HEK293 (cell line): ENCODE results near the gene PPM1J.
A peak's percentile ranks its signal among the peaks of the same experiment; 100 is the strongest.

ENCODE experiments used
- KLF1 ChIP-seq: fragments of 450-650 bp; formaldehyde crosslinking; IDR thresholded peaks from 2 replicates; pipeline ENCODE4 v1.5.1; 2016; ENCODE audit warnings: missing biosample characterization, missing genetic modification characterization
- PRDM1 ChIP-seq: fragments of 450-650 bp; formaldehyde crosslinking; IDR thresholded peaks from 2 replicates; pipeline ENCODE4; 2016; ENCODE audit warnings: missing biosample characterization, missing genetic modification characterization
- RBAK ChIP-seq: fragments of 450-650 bp; formaldehyde crosslinking; IDR thresholded peaks from 2 replicates; pipeline ENCODE4 v1.5.1; 2016; ENCODE audit warnings: missing biosample characterization, missing genetic modification characterization
- TRIM28 ChIP-seq: IDR thresholded peaks from 2 replicates; pipeline ENCODE4 v1.6.1; 2011; ENCODE audit warnings: low read length, control low read depth, borderline replicate concordance
- ZEB2 ChIP-seq: fragments of 450-650 bp; formaldehyde crosslinking; IDR thresholded peaks from 2 replicates; pipeline ENCODE4 v1.5.1; 2016; ENCODE audit warnings: missing biosample characterization, missing genetic modification characterization
- ZNF114 ChIP-seq: fragments of 450-650 bp; formaldehyde crosslinking; IDR thresholded peaks from 2 replicates; pipeline ENCODE4 v1.5.0; 2017; ENCODE audit warnings: missing biosample characterization, missing genetic modification characterization
- ZNF19 ChIP-seq: fragments of 450-650 bp; formaldehyde crosslinking; IDR thresholded peaks from 2 replicates; pipeline ENCODE4; 2016; ENCODE audit warnings: missing biosample characterization, missing genetic modification characterization, low read depth
- ZNF214 ChIP-seq: fragments of 450-650 bp; formaldehyde crosslinking; IDR thresholded peaks from 2 replicates; pipeline ENCODE4 v1.5.1; 2017; ENCODE audit warnings: missing biosample characterization, mild to moderate bottlenecking, missing genetic modification characterization, borderline replicate concordance
- ZNF510 ChIP-seq: fragments of 450-650 bp; formaldehyde crosslinking; IDR thresholded peaks from 2 replicates; pipeline ENCODE4 v1.5.1; 2018; ENCODE audit warnings: mild to moderate bottlenecking, missing genetic modification characterization, missing biosample characterization; ENCODE audit not compliant: insufficient replicate concordance
- ZNF544 ChIP-seq: fragments of 450-650 bp; formaldehyde crosslinking; IDR thresholded peaks from 2 replicates; pipeline ENCODE4 v1.5.0; 2017; ENCODE audit warnings: missing biosample characterization, missing genetic modification characterization
- ZNF626 ChIP-seq: fragments of 450-650 bp; sonication (Bioruptor Pico); formaldehyde crosslinking; IDR thresholded peaks from 2 replicates; pipeline ENCODE4 v1.5.1; 2018; ENCODE audit warnings: missing biosample characterization, missing genetic modification characterization, inconsistent platforms
- ZNF629 ChIP-seq: fragments of 450-650 bp; formaldehyde crosslinking; IDR thresholded peaks from 2 replicates; pipeline ENCODE4 v1.5.1; 2017; ENCODE audit warnings: missing biosample characterization, missing genetic modification characterization
- ZNF670 ChIP-seq: fragments of 450-650 bp; formaldehyde crosslinking; IDR thresholded peaks from 2 replicates; pipeline ENCODE4 v1.5.1; 2016; ENCODE audit warnings: missing biosample characterization, missing genetic modification characterization, low read depth
- ZNF791 ChIP-seq: fragments of 450-650 bp; formaldehyde crosslinking; IDR thresholded peaks from 2 replicates; pipeline ENCODE4 v1.5.1; 2016; ENCODE audit warnings: missing biosample characterization, missing genetic modification characterization
- TF ChIP-seq, protein P1 (sequence below): fragments of 450-650 bp; formaldehyde crosslinking; IDR thresholded peaks from 2 replicates; pipeline ENCODE4 v1.5.1; 2016; ENCODE audit warnings: missing biosample characterization, missing genetic modification characterization, borderline replicate concordance
- TF ChIP-seq, protein P2 (sequence below): fragments of 450-650 bp; formaldehyde crosslinking; IDR thresholded peaks from 2 replicates; pipeline ENCODE4 v1.5.1; 2017; ENCODE audit warnings: missing biosample characterization, missing genetic modification characterization
- TF ChIP-seq, protein P3 (sequence below): fragments of 450-650 bp; formaldehyde crosslinking; IDR thresholded peaks from 2 replicates; pipeline ENCODE4 v1.5.1; 2017; ENCODE audit warnings: missing biosample characterization, missing genetic modification characterization
- TF ChIP-seq, protein P4 (sequence below): fragments of 450-650 bp; formaldehyde crosslinking; IDR thresholded peaks from 2 replicates; pipeline ENCODE4 v1.5.1; 2016; ENCODE audit warnings: missing biosample characterization, missing genetic modification characterization
- TF ChIP-seq, protein P5 (sequence below): IDR thresholded peaks from 2 replicates; pipeline ENCODE4 v1.6.1; 2011; ENCODE audit warnings: mild to moderate bottlenecking, low read depth, low read length, borderline replicate concordance
- TF ChIP-seq, protein P6 (sequence below): fragments of 450-650 bp; formaldehyde crosslinking; IDR thresholded peaks from 2 replicates; pipeline ENCODE4 v1.5.1; 2016; ENCODE audit warnings: missing biosample characterization, missing genetic modification characterization
- TF ChIP-seq, protein P7 (sequence below): fragments of 450-650 bp; formaldehyde crosslinking; IDR thresholded peaks from 2 replicates; pipeline ENCODE4 v1.5.1; 2016; ENCODE audit warnings: missing biosample characterization, missing genetic modification characterization
- TF ChIP-seq, protein P8 (sequence below): fragments of 450-650 bp; IDR thresholded peaks from 2 replicates; pipeline ENCODE4 v1.5.1; 2018; ENCODE audit warnings: missing biosample characterization, missing genetic modification characterization

The PPM1J gene

DNA sequence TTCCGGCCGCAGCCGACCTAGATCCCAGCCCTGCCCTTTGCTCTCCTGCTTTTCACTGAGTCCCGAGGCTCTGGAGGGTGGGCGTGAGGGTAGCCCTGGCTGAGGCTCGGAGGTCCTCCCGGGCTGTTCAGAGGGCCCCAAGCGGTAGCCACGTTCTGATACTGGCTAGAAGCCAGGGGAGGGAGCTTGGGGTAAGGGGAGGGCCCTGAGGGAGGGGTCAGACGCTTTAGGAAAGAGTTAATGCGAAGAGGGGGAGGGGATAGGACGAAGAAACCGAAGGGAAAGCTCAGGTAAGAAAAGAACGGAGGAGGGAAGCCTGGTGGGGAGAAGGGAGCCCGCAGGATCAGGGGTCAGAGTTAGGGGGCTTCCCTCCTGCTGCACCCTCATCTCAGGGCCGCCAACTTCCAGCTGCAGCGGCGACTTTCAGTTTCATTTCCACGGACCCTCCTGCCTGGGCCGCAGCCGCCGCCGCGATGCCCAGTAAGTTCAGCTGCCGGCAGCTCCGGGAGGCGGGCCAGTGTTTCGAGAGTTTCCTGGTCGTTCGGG, 40.6 kb downstream of the PPM1J start, which contains the start of gene MOV10 (continued):
- TF ChIP-seq, protein P1, sequence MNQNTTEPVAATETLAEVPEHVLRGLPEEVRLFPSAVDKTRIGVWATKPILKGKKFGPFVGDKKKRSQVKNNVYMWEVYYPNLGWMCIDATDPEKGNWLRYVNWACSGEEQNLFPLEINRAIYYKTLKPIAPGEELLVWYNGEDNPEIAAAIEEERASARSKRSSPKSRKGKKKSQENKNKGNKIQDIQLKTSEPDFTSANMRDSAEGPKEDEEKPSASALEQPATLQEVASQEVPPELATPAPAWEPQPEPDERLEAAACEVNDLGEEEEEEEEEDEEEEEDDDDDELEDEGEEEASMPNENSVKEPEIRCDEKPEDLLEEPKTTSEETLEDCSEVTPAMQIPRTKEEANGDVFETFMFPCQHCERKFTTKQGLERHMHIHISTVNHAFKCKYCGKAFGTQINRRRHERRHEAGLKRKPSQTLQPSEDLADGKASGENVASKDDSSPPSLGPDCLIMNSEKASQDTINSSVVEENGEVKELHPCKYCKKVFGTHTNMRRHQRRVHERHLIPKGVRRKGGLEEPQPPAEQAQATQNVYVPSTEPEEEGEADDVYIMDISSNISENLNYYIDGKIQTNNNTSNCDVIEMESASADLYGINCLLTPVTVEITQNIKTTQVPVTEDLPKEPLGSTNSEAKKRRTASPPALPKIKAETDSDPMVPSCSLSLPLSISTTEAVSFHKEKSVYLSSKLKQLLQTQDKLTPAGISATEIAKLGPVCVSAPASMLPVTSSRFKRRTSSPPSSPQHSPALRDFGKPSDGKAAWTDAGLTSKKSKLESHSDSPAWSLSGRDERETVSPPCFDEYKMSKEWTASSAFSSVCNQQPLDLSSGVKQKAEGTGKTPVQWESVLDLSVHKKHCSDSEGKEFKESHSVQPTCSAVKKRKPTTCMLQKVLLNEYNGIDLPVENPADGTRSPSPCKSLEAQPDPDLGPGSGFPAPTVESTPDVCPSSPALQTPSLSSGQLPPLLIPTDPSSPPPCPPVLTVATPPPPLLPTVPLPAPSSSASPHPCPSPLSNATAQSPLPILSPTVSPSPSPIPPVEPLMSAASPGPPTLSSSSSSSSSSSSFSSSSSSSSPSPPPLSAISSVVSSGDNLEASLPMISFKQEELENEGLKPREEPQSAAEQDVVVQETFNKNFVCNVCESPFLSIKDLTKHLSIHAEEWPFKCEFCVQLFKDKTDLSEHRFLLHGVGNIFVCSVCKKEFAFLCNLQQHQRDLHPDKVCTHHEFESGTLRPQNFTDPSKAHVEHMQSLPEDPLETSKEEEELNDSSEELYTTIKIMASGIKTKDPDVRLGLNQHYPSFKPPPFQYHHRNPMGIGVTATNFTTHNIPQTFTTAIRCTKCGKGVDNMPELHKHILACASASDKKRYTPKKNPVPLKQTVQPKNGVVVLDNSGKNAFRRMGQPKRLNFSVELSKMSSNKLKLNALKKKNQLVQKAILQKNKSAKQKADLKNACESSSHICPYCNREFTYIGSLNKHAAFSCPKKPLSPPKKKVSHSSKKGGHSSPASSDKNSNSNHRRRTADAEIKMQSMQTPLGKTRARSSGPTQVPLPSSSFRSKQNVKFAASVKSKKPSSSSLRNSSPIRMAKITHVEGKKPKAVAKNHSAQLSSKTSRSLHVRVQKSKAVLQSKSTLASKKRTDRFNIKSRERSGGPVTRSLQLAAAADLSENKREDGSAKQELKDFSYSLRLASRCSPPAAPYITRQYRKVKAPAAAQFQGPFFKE (tag by site-specific recombination): no peak
- TF ChIP-seq, protein P2, sequence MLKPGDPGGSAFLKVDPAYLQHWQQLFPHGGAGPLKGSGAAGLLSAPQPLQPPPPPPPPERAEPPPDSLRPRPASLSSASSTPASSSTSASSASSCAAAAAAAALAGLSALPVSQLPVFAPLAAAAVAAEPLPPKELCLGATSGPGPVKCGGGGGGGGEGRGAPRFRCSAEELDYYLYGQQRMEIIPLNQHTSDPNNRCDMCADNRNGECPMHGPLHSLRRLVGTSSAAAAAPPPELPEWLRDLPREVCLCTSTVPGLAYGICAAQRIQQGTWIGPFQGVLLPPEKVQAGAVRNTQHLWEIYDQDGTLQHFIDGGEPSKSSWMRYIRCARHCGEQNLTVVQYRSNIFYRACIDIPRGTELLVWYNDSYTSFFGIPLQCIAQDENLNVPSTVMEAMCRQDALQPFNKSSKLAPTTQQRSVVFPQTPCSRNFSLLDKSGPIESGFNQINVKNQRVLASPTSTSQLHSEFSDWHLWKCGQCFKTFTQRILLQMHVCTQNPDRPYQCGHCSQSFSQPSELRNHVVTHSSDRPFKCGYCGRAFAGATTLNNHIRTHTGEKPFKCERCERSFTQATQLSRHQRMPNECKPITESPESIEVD: no peak
- TF ChIP-seq ZNF114: no peak
- TF ChIP-seq TRIM28: peak; percentile 74; the same call in 1 of the 2 replicates
- no peak for TF ChIP-seq ZNF19 (tag by site-specific recombination)
- no peak for TF ChIP-seq ZNF214
- no peak for TF ChIP-seq RBAK (tag by site-specific recombination)
- peak; percentile 92 for TF ChIP-seq ZEB2 (tag by site-specific recombination)
- TF ChIP-seq, protein P3, sequence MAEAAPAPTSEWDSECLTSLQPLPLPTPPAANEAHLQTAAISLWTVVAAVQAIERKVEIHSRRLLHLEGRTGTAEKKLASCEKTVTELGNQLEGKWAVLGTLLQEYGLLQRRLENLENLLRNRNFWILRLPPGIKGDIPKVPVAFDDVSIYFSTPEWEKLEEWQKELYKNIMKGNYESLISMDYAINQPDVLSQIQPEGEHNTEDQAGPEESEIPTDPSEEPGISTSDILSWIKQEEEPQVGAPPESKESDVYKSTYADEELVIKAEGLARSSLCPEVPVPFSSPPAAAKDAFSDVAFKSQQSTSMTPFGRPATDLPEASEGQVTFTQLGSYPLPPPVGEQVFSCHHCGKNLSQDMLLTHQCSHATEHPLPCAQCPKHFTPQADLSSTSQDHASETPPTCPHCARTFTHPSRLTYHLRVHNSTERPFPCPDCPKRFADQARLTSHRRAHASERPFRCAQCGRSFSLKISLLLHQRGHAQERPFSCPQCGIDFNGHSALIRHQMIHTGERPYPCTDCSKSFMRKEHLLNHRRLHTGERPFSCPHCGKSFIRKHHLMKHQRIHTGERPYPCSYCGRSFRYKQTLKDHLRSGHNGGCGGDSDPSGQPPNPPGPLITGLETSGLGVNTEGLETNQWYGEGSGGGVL (tag by site-specific recombination): peak; percentile 97
- TF ChIP-seq, protein P4, sequence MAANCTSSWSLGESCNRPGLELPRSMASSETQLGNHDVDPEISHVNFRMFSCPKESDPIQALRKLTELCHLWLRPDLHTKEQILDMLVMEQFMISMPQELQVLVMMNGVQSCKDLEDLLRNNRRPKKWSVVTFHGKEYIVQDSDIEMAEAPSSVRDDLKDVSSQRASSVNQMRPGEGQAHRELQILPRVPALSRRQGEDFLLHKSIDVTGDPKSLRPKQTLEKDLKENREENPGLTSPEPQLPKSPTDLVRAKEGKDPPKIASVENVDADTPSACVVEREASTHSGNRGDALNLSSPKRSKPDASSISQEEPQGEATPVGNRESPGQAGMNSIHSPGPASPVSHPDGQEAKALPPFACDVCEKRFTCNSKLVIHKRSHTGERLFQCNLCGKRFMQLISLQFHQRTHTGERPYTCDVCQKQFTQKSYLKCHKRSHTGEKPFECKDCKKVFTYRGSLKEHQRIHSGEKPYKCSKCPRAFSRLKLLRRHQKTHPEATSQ (tag by site-specific recombination): 0 out of 2 replicates have a peak, but pooled peaks have one; percentile 13
- peak; percentile 93 for TF ChIP-seq PRDM1 (tag by site-specific recombination)
- no peak for TF ChIP-seq ZNF510
- TF ChIP-seq, protein P5, sequence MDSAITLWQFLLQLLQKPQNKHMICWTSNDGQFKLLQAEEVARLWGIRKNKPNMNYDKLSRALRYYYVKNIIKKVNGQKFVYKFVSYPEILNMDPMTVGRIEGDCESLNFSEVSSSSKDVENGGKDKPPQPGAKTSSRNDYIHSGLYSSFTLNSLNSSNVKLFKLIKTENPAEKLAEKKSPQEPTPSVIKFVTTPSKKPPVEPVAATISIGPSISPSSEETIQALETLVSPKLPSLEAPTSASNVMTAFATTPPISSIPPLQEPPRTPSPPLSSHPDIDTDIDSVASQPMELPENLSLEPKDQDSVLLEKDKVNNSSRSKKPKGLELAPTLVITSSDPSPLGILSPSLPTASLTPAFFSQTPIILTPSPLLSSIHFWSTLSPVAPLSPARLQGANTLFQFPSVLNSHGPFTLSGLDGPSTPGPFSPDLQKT: no peak
- TF ChIP-seq, protein P6, sequence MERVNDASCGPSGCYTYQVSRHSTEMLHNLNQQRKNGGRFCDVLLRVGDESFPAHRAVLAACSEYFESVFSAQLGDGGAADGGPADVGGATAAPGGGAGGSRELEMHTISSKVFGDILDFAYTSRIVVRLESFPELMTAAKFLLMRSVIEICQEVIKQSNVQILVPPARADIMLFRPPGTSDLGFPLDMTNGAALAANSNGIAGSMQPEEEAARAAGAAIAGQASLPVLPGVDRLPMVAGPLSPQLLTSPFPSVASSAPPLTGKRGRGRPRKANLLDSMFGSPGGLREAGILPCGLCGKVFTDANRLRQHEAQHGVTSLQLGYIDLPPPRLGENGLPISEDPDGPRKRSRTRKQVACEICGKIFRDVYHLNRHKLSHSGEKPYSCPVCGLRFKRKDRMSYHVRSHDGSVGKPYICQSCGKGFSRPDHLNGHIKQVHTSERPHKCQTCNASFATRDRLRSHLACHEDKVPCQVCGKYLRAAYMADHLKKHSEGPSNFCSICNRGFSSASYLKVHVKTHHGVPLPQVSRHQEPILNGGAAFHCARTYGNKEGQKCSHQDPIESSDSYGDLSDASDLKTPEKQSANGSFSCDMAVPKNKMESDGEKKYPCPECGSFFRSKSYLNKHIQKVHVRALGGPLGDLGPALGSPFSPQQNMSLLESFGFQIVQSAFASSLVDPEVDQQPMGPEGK (tag by site-specific recombination): peak; percentile 96
- TF ChIP-seq KLF1 (tag by site-specific recombination): peak; percentile 65
- no peak for TF ChIP-seq ZNF544 (tag by site-specific recombination)
- TF ChIP-seq, protein P7, sequence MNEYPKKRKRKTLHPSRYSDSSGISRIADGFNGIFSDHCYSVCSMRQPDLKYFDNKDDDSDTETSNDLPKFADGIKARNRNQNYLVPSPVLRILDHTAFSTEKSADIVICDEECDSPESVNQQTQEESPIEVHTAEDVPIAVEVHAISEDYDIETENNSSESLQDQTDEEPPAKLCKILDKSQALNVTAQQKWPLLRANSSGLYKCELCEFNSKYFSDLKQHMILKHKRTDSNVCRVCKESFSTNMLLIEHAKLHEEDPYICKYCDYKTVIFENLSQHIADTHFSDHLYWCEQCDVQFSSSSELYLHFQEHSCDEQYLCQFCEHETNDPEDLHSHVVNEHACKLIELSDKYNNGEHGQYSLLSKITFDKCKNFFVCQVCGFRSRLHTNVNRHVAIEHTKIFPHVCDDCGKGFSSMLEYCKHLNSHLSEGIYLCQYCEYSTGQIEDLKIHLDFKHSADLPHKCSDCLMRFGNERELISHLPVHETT (tag by site-specific recombination): peak; percentile 70; the same call in 1 of the 2 replicates
- no peak for TF ChIP-seq ZNF791
- TF ChIP-seq ZNF670: no peak
- no peak for TF ChIP-seq ZNF626
- TF ChIP-seq, protein P8, sequence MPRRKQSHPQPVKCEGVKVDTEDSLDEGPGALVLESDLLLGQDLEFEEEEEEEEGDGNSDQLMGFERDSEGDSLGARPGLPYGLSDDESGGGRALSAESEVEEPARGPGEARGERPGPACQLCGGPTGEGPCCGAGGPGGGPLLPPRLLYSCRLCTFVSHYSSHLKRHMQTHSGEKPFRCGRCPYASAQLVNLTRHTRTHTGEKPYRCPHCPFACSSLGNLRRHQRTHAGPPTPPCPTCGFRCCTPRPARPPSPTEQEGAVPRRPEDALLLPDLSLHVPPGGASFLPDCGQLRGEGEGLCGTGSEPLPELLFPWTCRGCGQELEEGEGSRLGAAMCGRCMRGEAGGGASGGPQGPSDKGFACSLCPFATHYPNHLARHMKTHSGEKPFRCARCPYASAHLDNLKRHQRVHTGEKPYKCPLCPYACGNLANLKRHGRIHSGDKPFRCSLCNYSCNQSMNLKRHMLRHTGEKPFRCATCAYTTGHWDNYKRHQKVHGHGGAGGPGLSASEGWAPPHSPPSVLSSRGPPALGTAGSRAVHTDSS (tag by site-specific recombination): no peak
- TF ChIP-seq ZNF629 (tag by site-specific recombination): peak; percentile 63
